ENCODE measurements around the gene GALNT2. TPM values are rescaled to one million over a fixed set of nuclear protein-coding genes. Genes with fewer than 3 reads are reported as not detected.

GALNT2 gene
- polyA plus RNA-seq, 3 donors = 19.6 to 25.6 (median 23.4) TPM

DNA sequence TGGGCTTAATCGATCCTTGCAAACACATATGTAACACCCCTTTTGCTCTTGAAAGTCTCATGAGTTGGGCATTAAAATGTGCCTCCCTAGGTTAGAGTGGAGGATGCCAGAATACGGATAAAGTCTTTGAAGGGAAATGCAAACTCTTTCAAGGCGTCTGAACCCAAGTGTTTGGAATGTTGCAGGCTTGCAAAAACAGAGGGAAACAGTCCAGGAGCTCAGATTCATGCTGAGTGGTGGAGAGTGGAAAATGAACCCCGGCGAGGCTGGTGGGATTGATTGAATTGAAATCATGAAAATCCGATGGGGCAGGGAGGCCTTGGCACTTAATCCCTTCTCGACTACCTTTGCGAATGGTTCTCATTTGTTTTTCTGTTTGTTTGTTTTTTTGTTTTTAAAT is 183.6 kb downstream of the GALNT2 start:
- no peaks in the 10 kb centered on the region for H4K20me1 ChIP-seq (ENCODE audit: insufficient read depth, low read length)
- H3K27ac ChIP-seq (ENCODE audit: low read depth in 1 of 2, low read length in 2 of 2) = no peak overlapping the region
- TF ChIP-seq, protein P1, sequence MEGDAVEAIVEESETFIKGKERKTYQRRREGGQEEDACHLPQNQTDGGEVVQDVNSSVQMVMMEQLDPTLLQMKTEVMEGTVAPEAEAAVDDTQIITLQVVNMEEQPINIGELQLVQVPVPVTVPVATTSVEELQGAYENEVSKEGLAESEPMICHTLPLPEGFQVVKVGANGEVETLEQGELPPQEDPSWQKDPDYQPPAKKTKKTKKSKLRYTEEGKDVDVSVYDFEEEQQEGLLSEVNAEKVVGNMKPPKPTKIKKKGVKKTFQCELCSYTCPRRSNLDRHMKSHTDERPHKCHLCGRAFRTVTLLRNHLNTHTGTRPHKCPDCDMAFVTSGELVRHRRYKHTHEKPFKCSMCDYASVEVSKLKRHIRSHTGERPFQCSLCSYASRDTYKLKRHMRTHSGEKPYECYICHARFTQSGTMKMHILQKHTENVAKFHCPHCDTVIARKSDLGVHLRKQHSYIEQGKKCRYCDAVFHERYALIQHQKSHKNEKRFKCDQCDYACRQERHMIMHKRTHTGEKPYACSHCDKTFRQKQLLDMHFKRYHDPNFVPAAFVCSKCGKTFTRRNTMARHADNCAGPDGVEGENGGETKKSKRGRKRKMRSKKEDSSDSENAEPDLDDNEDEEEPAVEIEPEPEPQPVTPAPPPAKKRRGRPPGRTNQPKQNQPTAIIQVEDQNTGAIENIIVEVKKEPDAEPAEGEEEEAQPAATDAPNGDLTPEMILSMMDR (IDR thresholded peaks at IDR 0.05) = no peak
- H3K4me3 Mint-ChIP-seq = no peak overlapping the region
- 100% methylated on average over 5 of the region's 8 CpGs for WGBS (ENCODE audit: insufficient coverage)
- no peaks in the 10 kb centered on the region for H3K4me1 ChIP-seq (ENCODE audit: control insufficient read depth in 1 of 2, insufficient read depth in 2 of 2, low read length in 2 of 2)
- peaks cover 0 to 2% (median 0%) of the 10 kb centered on the region in 7 donors for H3K9me3 Mint-ChIP-seq
- no peaks in the 10 kb centered on the region for H3K79me2 ChIP-seq (ENCODE audit: insufficient read depth, low read length)
- no peak overlapping the region for H2AFZ ChIP-seq (ENCODE audit: insufficient read depth, low read depth, low read length, poor library complexity, severe bottlenecking)
- DNase-seq = no peak
- H3K4me3 ChIP-seq (replicated peaks in 1 of 3; ENCODE audit: low read depth in 2 of 3, low read length in 3 of 3) = no peak overlapping the region
- no peaks in the 10 kb centered on the region for H3K27me3 ChIP-seq (ENCODE audit: control insufficient read depth in 2 of 2, insufficient read depth in 2 of 2, low read length in 2 of 2)
- no peak overlapping the region for H3K4me2 ChIP-seq (replicated peaks; ENCODE audit: extremely low read depth, low read length, poor library complexity, severe bottlenecking)
- H3K36me3 ChIP-seq (replicated peaks in 1 of 2; ENCODE audit: control insufficient read depth in 1 of 2, insufficient read depth in 2 of 2, low read length in 2 of 2) = peaks cover 71 to 100% of the 10 kb centered on the region in 2 donors
- no peak overlapping the region for H3K9ac ChIP-seq (ENCODE audit: insufficient read depth, low read length, poor library complexity, severe bottlenecking)
- H3K4me1 Mint-ChIP-seq = no peaks in the 10 kb centered on the region
- H3K27ac Mint-ChIP-seq = no peak overlapping the region
- H3K9me3 ChIP-seq (replicated peaks in 1 of 2; ENCODE audit: control insufficient read depth in 1 of 2, insufficient read depth in 1 of 2, low read length in 2 of 2) = no peaks in the 10 kb centered on the region
- intact Hi-C loops (cut with micrococcal nuclease) = no loop called here
- H3K36me3 Mint-ChIP-seq = peaks cover 86 to 95% of the 10 kb centered on the region in 2 donors
- peaks cover 0 to 1% (median 0%) of the 10 kb centered on the region in 3 donors for H3K27me3 Mint-ChIP-seq (ENCODE audit: low read depth in 3 of 3)

GRCh38 chr1:230251644-230252191 is 184.7 kb downstream of the GALNT2 start:
- DNase-seq = no peak
- H3K36me3 ChIP-seq (replicated peaks in 1 of 2; ENCODE audit: control insufficient read depth in 1 of 2, insufficient read depth in 2 of 2, low read length in 2 of 2) = peaks cover 68 to 100% of the 10 kb centered on the region in 2 donors

More at GRCh38 chr1:230251644-230252191, 184.7 kb downstream of the GALNT2 start:
- Mint-ChIP-seq H3K4me3 (no peak overlapping the region), H3K36me3 (peaks cover 84 to 95% of the 10 kb centered on the region in 2 donors), H3K27ac (no peak overlapping the region), H3K27me3 (ENCODE audit: low read depth in 3 of 3) (peaks cover 0 to 1% (median 0%) of the 10 kb centered on the region in 3 donors), H3K4me1 (no peaks in the 10 kb centered on the region), H3K9me3 (peaks cover 0 to 2% (median 0%) of the 10 kb centered on the region in 7 donors)
- H3K4me1 ChIP-seq (ENCODE audit: control insufficient read depth in 1 of 2, insufficient read depth in 2 of 2, low read length in 2 of 2) = no peaks in the 10 kb centered on the region
- TF ChIP-seq, protein P1 (IDR thresholded peaks at IDR 0.05) = no peak
- H3K9me3 ChIP-seq (replicated peaks in 1 of 2; ENCODE audit: control insufficient read depth in 1 of 2, insufficient read depth in 1 of 2, low read length in 2 of 2) = no peaks in the 10 kb centered on the region
- H3K4me3 ChIP-seq (replicated peaks in 1 of 3; ENCODE audit: low read depth in 2 of 3, low read length in 3 of 3) = no peak overlapping the region
- intact Hi-C loops (cut with micrococcal nuclease) = no loop called here
- H3K27ac ChIP-seq (ENCODE audit: low read depth in 1 of 2, low read length in 2 of 2) = no peak overlapping the region
- no peaks in the 10 kb centered on the region for H3K79me2 ChIP-seq (ENCODE audit: insufficient read depth, low read length)
- no peaks in the 10 kb centered on the region for H3K27me3 ChIP-seq (ENCODE audit: control insufficient read depth in 2 of 2, insufficient read depth in 2 of 2, low read length in 2 of 2)
- H3K4me2 ChIP-seq (replicated peaks; ENCODE audit: extremely low read depth, low read length, poor library complexity, severe bottlenecking) = no peak overlapping the region
- H3K9ac ChIP-seq (ENCODE audit: insufficient read depth, low read length, poor library complexity, severe bottlenecking) = no peak overlapping the region
- H2AFZ ChIP-seq (ENCODE audit: insufficient read depth, low read depth, low read length, poor library complexity, severe bottlenecking) = no peak overlapping the region
- WGBS (ENCODE audit: insufficient coverage) = 99% methylated on average over 5 of the region's 8 CpGs
- no peaks in the 10 kb centered on the region for H4K20me1 ChIP-seq (ENCODE audit: insufficient read depth, low read length)

Data from CD14-positive monocyte (primary cell).